Breast epithelium (tissue), 4 donors: ENCODE results near the gene CYP2E1. TPM values are rescaled to one million over a fixed set of nuclear protein-coding genes. Genes with fewer than 3 reads are reported as not detected.
"Not testable (repeated sequence)": the region's sequence is repeated elsewhere in the genome, so short reads cannot be mapped to it uniquely, and the experiment has no call there.

Source experiments
- DNase-seq, 2 donors: peaks; one replicate each; pipeline ENCODE4 v3.0.0-alpha.2; 2019; ENCODE audit warnings: low spot score in 2 of 2
- H3K27ac ChIP-seq, 2 donors: fragments of 200-600 bp; sonication (generic) in 1 of 2; one replicate each; pipeline ENCODE4 v1.5.1; 2016 to 2019; ENCODE audit warnings: mild to moderate bottlenecking in 1 of 2
- H3K27me3 ChIP-seq, 2 donors: fragments of 200-600 bp; sonication (generic) in 1 of 2; one replicate each; pipeline versions ENCODE4 v1.5.1 to v1.6.0; 2017 to 2019; ENCODE audit warnings: control low read depth in 1 of 2, mild to moderate bottlenecking in 1 of 2
- H3K36me3 ChIP-seq: fragments of 200-600 bp; one replicate; pipeline ENCODE4 v1.5.1; 2019
- H3K4me1 ChIP-seq, 2 donors: fragments of 200-600 bp; sonication (generic); one replicate each; pipeline ENCODE4 v1.5.1; 2016 to 2019; ENCODE audit warnings: control low read depth in 1 of 2
- H3K4me3 ChIP-seq, 3 donors: fragments of 200-600 bp; sonication (generic); 1 replicate in 2 of 3; 2 replicates in 1 of 3; pipeline ENCODE4 v1.5.1; 2016 to 2019; ENCODE audit warnings: mild to moderate bottlenecking in 3 of 3, moderate library complexity in 2 of 3
- H3K9me3 ChIP-seq, 2 donors: fragments of 200-600 bp; sonication (generic) in 1 of 2; one replicate each; pipeline ENCODE4 v1.5.1; 2016 to 2019; ENCODE audit warnings: control low read depth in 1 of 2
- CTCF ChIP-seq, 3 donors: fragments of 450-650 bp; IDR thresholded peaks; one replicate each; pipeline ENCODE4 v1.5.1; 2016 to 2017; ENCODE audit warnings: antibody characterized with exemption in 3 of 3, mild to moderate bottlenecking in 3 of 3, moderate library complexity in 3 of 3
- POLR2A ChIP-seq: fragments of 450-650 bp; IDR thresholded peaks from one replicate; pipeline ENCODE4 v1.6.1; 2016; ENCODE audit warnings: antibody characterized with exemption, mild to moderate bottlenecking, moderate library complexity
- POLR2AphosphoS5 ChIP-seq, 3 donors: sonication (generic); formaldehyde crosslinking; IDR thresholded peaks; one replicate each; pipeline ENCODE4 v1.6.1; 2017; ENCODE audit warnings: antibody characterized with exemption in 3 of 3
- intact Hi-C: fragments of 100-400 bp; cut with DNase I; formaldehyde crosslinking; loops from one replicate; pipeline ENCODE4 v1.15.1; 2023; ENCODE audit warnings: low total_unique reads
- total RNA-seq, 3 donors: library from RNA; depleted of rRNA; stranded (reverse); fragments of >200 nt; gene quantifications; one replicate each; pipeline ENCODE4 v1.1.0, GENCODE V29; 2016

Gene CYP2E1
- total RNA-seq, 3 donors from 2014 or later: 0.96 to 3.4 (median 0.98) TPM

- no peaks in the 10 kb centered on the region for H3K4me1 ChIP-seq
- intact Hi-C loops: no loop called here
- TF ChIP-seq CTCF (IDR thresholded peaks at IDR 0.05): no peak
- TF ChIP-seq POLR2AphosphoS5 (IDR thresholded peaks at IDR 0.05): no peak
- TF ChIP-seq POLR2A: no peak
- peaks cover 14 to 38% of the 10 kb centered on the region in 2 donors for H3K9me3 ChIP-seq
- H3K27ac ChIP-seq: no peak overlapping the region
- H3K27me3 ChIP-seq: no peaks in the 10 kb centered on the region
- no peak for DNase-seq
- peaks cover 4% of the 10 kb centered on the region for H3K36me3 ChIP-seq
- no peak overlapping the region for H3K4me3 ChIP-seq
These were observed 38.8 kb upstream of the CYP2E1 start for GRCh38 chr10:133488354-133488753.

DNA sequence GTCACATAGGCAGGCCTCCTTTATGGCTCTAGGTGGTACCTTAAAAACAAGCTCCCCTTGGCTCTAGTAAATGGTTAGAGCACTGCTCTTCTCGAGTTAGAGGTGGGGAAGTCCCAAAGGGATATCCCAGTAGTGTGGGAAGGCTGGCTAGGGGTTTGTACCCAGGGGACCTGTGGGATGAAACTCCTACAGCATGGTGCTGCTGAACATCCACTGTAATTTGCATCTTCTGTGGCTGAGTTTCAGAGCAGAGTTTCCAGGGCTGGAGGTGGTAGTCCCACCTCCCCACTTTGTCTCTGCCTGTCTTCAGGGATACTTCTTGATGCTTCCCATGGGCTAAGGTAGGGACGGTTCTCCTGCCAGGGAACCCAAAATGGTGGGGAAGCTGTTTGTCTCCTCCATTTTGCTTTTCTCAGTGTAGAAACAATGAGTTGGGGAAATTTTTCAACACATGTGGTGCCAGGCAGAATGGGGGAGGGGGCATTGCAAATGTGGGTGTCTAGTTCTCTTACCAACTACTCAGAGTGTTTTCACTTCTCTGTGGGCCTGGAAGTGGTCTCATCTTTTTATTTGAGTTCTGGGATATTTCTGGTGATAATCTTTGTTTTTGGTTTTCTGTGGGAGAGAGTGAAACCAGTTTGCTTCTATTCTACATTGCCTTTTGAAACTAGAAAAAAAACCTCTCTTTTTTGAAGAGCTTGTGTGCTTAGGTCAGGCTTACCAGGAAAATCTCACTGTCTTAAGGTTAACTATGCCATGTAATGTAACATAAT is 37.2 kb upstream of the CYP2E1 start:
- TF ChIP-seq POLR2AphosphoS5 (IDR thresholded peaks at IDR 0.05) (no peak), POLR2A (no peak), CTCF (IDR thresholded peaks at IDR 0.05) (no peak)

DNA sequence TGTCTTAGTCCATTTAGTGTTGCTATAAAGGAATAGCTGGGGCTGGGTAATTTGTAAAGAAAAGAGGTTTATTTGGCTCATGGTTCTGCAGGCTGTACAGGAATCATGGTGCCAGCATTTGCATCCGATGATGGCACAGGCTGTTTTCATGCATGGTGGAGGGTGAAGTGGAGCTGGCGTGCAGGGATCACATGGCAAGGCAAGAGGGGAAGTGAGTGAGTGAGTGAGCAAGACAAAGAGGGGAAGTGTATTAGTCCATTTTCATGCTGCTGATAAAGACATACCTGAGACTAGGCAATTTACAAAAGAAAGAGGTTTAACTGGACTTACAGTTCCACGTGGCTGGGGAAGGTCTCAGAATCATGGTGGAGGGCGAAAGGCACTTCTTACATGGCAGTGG is 33.6 kb upstream of the CYP2E1 start:
- H3K9me3 ChIP-seq, H3K36me3 ChIP-seq, H3K27ac ChIP-seq, H3K4me1 ChIP-seq, intact Hi-C loops, DNase-seq, H3K27me3 ChIP-seq, H3K4me3 ChIP-seq: not testable (repeated sequence)

More for the DNA sequence above, 37.2 kb upstream of the CYP2E1 start:
- Histone ChIP-seq H3K9me3 (peaks cover 9 to 24% of the 10 kb centered on the region in 2 donors), H3K4me3 (no peak overlapping the region), H3K27me3 (no peaks in the 10 kb centered on the region), H3K4me1 (no peaks in the 10 kb centered on the region), H3K36me3 (peaks cover 4% of the 10 kb centered on the region), H3K27ac (no peak overlapping the region)
- intact Hi-C loops: no loop called here
- no peak for DNase-seq

GRCh38 chr10:133497363-133497762 is 29.8 kb upstream of the CYP2E1 start:
- H3K36me3 ChIP-seq, intact Hi-C loops: not testable (repeated sequence)

DNA sequence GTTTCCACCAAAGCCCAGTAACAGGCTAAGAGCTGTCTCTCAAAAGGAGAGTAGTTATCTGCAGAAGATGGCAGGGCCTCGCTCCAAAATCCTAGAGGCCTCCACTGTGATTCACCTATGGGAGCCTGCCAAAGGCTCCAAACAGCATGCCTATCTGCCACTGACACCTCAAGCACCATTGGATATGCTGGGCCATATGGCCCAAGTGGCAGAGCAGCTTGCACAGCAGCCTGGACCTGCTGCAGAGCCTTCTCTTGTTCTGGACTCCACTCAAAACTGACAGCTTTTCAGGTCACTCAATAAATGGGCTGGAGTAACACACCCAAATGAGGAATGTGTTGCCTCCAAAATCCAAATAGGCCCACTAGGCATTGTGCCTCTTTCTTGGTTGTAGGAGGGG is 28.0 kb upstream of the CYP2E1 start:
- H3K4me1 ChIP-seq, H3K36me3 ChIP-seq, H3K27ac ChIP-seq, DNase-seq, intact Hi-C loops, H3K27me3 ChIP-seq, H3K4me3 ChIP-seq: not testable (repeated sequence)
- peaks cover 9 to 22% of the 10 kb centered on the region in 2 donors for H3K9me3 ChIP-seq

More at GRCh38 chr10:133497363-133497762, 29.8 kb upstream of the CYP2E1 start:
- H3K9me3 ChIP-seq: peaks cover 9 to 22% of the 10 kb centered on the region in 2 donors
- not testable (repeated sequence) for H3K4me3 ChIP-seq, H3K27ac ChIP-seq, H3K27me3 ChIP-seq, DNase-seq, H3K4me1 ChIP-seq

DNA sequence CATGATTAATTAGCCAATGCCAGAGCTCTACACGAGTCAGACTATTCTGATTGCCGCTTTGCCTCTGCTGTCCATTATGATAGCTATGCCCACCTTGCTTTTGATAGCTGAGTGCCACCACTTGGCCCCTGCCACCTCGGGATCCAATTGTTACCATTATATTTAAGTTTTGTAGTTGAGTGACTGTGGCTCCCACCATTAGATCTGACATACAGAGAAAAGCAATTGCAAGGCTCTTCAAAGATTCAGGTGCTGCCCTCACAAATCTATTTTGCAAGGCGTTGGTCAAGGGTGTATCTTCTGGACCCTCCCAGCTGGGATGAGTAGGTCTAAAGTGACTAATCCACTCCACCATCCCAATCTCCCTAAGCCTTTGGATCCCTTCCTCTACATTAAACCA is 26.3 kb upstream of the CYP2E1 start:
- H3K36me3 ChIP-seq, DNase-seq, H3K27me3 ChIP-seq, H3K27ac ChIP-seq, H3K4me3 ChIP-seq, intact Hi-C loops, H3K4me1 ChIP-seq: not testable (repeated sequence)
- peaks cover 9 to 22% of the 10 kb centered on the region in 2 donors for H3K9me3 ChIP-seq

- TF ChIP-seq CTCF (IDR thresholded peaks at IDR 0.05) (no peak), POLR2A (no peak), POLR2AphosphoS5 (IDR thresholded peaks at IDR 0.05) (no peak)
- no peak overlapping the region for H3K27ac ChIP-seq
- peaks cover 0 to 13% of the 10 kb centered on the region in 2 donors for H3K9me3 ChIP-seq
- no peak overlapping the region for H3K4me3 ChIP-seq
- intact Hi-C loops: no loop called here
- H3K4me1 ChIP-seq: no peaks in the 10 kb centered on the region
- no peak for DNase-seq
- H3K27me3 ChIP-seq: no peaks in the 10 kb centered on the region
- no peaks in the 10 kb centered on the region for H3K36me3 ChIP-seq
These were observed 17.5 kb upstream of the CYP2E1 start for GRCh38 chr10:133509700-133510099.
